Nasal cavity respiratory epithelium epithelial cell of viscerocranial mucosa (primary cell): ENCODE results near the gene GPT2. TPM values are rescaled to one million over a fixed set of nuclear protein-coding genes. Genes with fewer than 3 reads are reported as not detected.

Experiments used
- total RNA-seq: library from RNA; depleted of rRNA; stranded (reverse); fragments of >200 nt; gene quantifications from 2 replicates; pipeline ENCODE4 v1.2.3, GENCODE V29; 2014

Gene GPT2
- 41.4 and 88.6 TPM in 2 replicates for total RNA-seq

GRCh38 chr16:46883690-46884512 is at the start of gene GPT2:
Gene GPT2, plus strand, starts transcription at chr16:46884362. Its CDS starts 354 bp downstream, at chr16:46884716.

GRCh38 chr16:46973207-46973995 is 89.2 kb downstream of the GPT2 start, which contains the start of gene DNAJA2:
Gene DNAJA2, minus strand, starts transcription at chr16:46973674. Its CDS starts 102 bp downstream, at chr16:46973572.

Other genes with a start within 250 kb of the GPT2 start
- gene VPS35, start 195.2 kb upstream of the GPT2 start, total RNA-seq: 83.0 and 147 TPM in 2 replicates
- 2.5 and 2.7 TPM in 2 replicates for gene ORC6, start 194.7 kb upstream of the GPT2 start, total RNA-seq
- gene MYLK3, start 136.0 kb upstream of the GPT2 start, total RNA-seq: under 0.01 and 0.14 TPM in 2 replicates
- gene C16orf87, start 53.2 kb upstream of the GPT2 start, total RNA-seq: 8.5 and 10.6 TPM in 2 replicates
- gene DNAJA2, start 89.3 kb downstream of the GPT2 start, total RNA-seq: 95.0 and 98.4 TPM in 2 replicates